NCI-H128 (cell line): ENCODE measurements around the gene KCNJ6.
"Not testable (repeated sequence)": the region's sequence is repeated elsewhere in the genome, so short reads cannot be mapped to it uniquely, and the experiment has no call there.

Source experiments
- DNase-seq: peaks from one replicate; lab custom pipeline; 2025; ENCODE audit not compliant: unreplicated experiment; lab: John Stamatoyannopoulos, UW

The KCNJ6 gene

GRCh38 chr21:37686991-37687810 is 229.1 kb downstream of the KCNJ6 start:
- no peak for DNase-seq

GRCh38 chr21:37684547-37684946 is 231.7 kb downstream of the KCNJ6 start:
- no peak for DNase-seq

- no peak for DNase-seq
Measured at GRCh38 chr21:37684115-37684493, 232.2 kb downstream of the KCNJ6 start.

GRCh38 chr21:37683396-37684114 is 232.7 kb downstream of the KCNJ6 start:
- no peak for DNase-seq

GRCh38 chr21:37682966-37683365 is 233.3 kb downstream of the KCNJ6 start:
- DNase-seq = no peak

- no peak for DNase-seq
Measured at GRCh38 chr21:37677006-37677405, 239.3 kb downstream of the KCNJ6 start.

- peak; percentile 36 for DNase-seq
Measured at GRCh38 chr21:37675202-37675801, 241.0 kb downstream of the KCNJ6 start.

GRCh38 chr21:37673801-37674575 is 242.3 kb downstream of the KCNJ6 start:
- DNase-seq = no peak

GRCh38 chr21:37671381-37671780 is 244.9 kb downstream of the KCNJ6 start:
- no peak for DNase-seq

- DNase-seq = no peak
Measured at GRCh38 chr21:37670883-37671282, 245.4 kb downstream of the KCNJ6 start.

GRCh38 chr21:37669249-37669648 is 247.0 kb downstream of the KCNJ6 start:
- no peak for DNase-seq

- DNase-seq = no peak
Measured at GRCh38 chr21:37668462-37669239, 247.6 kb downstream of the KCNJ6 start.

- no peak for DNase-seq
Measured at GRCh38 chr21:37667380-37667779, 248.9 kb downstream of the KCNJ6 start.

- no peak for DNase-seq
Measured at GRCh38 chr21:37665230-37666024, 250.8 kb downstream of the KCNJ6 start.

GRCh38 chr21:37662227-37662626 is 254.0 kb downstream of the KCNJ6 start:
- DNase-seq = not testable (repeated sequence)

GRCh38 chr21:37660709-37661108 is 255.5 kb downstream of the KCNJ6 start:
- DNase-seq = no peak

GRCh38 chr21:37659874-37660273 is 256.4 kb downstream of the KCNJ6 start:
- no peak for DNase-seq

- DNase-seq = no peak
Measured at GRCh38 chr21:37658817-37659458, 257.3 kb downstream of the KCNJ6 start.

GRCh38 chr21:37658121-37658816 is 258.0 kb downstream of the KCNJ6 start:
- no peak for DNase-seq
